ENCODE measurements around the gene CALU.

The CALU gene

DNA sequence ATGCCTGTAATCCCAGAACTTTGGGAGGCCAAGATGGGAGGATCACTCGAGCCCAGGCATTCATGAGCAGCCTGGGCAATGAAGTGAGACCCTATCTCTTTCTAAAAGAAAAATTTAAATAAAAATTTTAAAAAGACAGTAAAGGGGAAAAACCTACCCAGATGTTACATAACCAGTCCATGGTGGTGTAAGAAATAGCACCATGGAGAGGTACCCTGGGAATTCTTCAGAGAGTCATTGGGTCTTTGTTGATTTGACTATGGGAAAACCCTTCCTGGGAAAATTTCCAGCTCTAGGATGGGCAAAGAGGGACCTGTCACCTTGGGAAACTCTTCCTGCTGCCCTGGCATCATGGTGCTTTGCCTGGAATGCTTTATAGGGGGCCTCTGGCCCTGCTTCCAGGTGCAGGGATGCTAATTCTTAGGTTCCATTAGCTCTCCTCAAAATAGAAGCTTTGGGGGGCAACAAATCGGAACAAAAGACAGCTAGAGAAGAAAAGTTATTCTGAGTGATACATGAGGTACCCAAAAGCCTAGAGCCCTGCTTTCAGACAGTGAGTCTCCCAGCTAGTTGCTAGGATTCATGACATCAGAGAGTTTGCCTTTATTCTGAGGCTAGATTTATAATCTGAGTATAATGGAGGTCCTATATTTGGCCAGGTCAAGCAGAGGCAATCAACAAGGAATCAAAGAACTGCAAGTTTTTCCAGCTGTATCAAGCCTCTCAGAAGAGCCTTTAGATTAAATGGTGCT lies 62.7 kb downstream of the CALU start:
- peaks cover 16% of the 10 kb centered on the region for H3K4me1 Mint-ChIP-seq
- no peaks in the 10 kb centered on the region for H3K27me3 Mint-ChIP-seq (ENCODE audit: low read depth)
- H3K36me3 Mint-ChIP-seq (ENCODE audit: low read depth), result peaks cover 48% of the 10 kb centered on the region
- H3K9me3 Mint-ChIP-seq, result no peaks in the 10 kb centered on the region
- TF ChIP-seq, protein P1, sequence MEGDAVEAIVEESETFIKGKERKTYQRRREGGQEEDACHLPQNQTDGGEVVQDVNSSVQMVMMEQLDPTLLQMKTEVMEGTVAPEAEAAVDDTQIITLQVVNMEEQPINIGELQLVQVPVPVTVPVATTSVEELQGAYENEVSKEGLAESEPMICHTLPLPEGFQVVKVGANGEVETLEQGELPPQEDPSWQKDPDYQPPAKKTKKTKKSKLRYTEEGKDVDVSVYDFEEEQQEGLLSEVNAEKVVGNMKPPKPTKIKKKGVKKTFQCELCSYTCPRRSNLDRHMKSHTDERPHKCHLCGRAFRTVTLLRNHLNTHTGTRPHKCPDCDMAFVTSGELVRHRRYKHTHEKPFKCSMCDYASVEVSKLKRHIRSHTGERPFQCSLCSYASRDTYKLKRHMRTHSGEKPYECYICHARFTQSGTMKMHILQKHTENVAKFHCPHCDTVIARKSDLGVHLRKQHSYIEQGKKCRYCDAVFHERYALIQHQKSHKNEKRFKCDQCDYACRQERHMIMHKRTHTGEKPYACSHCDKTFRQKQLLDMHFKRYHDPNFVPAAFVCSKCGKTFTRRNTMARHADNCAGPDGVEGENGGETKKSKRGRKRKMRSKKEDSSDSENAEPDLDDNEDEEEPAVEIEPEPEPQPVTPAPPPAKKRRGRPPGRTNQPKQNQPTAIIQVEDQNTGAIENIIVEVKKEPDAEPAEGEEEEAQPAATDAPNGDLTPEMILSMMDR (IDR thresholded peaks at IDR 0.05; ENCODE audit: unreplicated experiment in 3 of 3), result no peak
- H3K27ac Mint-ChIP-seq, result no peak overlapping the region
- H3K4me3 Mint-ChIP-seq, result no peak overlapping the region

DNA sequence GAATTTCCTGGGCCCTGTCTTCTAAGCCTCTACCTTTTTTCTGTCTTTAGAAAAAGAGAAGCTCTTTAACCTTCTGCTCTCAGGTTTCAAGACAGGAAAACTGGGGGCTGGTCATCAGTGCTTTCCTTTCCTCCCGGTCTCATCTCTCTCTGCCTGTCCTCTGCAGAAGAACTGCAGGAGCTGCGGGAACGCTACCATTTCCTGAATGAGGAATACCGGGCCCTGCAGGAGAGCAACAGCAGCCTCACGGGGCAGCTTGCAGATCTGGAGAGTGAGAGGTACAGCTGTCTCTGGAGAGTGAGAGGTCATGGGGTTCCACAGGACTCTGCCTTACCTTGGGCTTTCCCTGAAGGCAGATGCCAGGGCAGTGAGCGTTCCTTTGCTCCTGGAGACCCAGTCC lies 65.3 kb downstream of the CALU start:
- no peak overlapping the region for H3K4me3 Mint-ChIP-seq
- no peak overlapping the region for H3K27ac Mint-ChIP-seq
- no peaks in the 10 kb centered on the region for H3K9me3 Mint-ChIP-seq
- TF ChIP-seq, protein P1 (IDR thresholded peaks at IDR 0.05; ENCODE audit: unreplicated experiment in 3 of 3), result no peak
- peaks cover 32% of the 10 kb centered on the region for H3K4me1 Mint-ChIP-seq
- H3K27me3 Mint-ChIP-seq (ENCODE audit: low read depth), result no peaks in the 10 kb centered on the region
- peaks cover 52% of the 10 kb centered on the region for H3K36me3 Mint-ChIP-seq (ENCODE audit: low read depth)

DNA sequence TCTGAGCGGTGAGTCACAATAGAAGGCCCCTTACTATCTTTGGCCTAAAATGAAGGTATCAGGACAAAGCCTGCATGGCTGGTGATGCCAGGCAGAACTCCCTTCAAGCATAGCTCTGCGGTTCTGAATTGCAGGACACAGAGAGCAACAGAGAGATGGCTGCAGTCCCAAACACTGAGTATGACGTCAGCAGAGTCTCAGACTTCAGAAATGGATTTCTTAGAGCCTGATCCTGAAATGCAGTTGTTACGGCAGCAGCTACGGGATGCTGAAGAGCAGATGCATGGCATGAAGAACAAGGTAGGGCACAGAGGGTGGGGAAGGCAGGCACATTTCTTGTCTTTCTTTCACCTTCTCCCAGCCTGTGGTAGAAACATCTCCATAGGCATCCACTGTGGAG lies 66.1 kb downstream of the CALU start:
- Mint-ChIP-seq H3K27me3 (ENCODE audit: low read depth) (no peaks in the 10 kb centered on the region), H3K36me3 (ENCODE audit: low read depth) (peaks cover 55% of the 10 kb centered on the region), H3K9me3 (no peaks in the 10 kb centered on the region), H3K27ac (no peak overlapping the region), H3K4me3 (no peak overlapping the region), H3K4me1 (peaks cover 37% of the 10 kb centered on the region)
- TF ChIP-seq, protein P1 (IDR thresholded peaks at IDR 0.05; ENCODE audit: unreplicated experiment in 3 of 3), result no peak

DNA sequence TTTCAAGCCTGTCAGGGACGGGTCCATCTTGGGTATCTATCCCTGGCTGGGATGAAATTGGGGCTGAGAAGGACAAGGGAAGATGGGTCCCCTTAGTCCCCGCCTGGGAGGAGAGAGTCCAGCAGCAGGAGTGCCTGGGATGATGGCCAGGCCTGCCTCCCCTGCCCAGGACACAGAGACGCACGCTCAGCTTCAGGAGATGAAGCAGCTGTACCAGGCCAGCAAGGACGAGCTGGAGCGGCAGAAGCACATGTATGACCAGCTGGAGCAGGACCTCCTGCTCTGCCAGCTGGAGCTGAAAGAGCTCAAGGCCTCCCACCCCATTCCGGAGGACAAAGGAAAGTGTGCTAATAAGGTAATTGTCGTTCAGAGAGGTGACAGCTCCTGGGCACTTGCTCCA lies 68.0 kb downstream of the CALU start:
- TF ChIP-seq, protein P1 (IDR thresholded peaks at IDR 0.05; ENCODE audit: unreplicated experiment in 3 of 3), result no peak
- H3K9me3 Mint-ChIP-seq, result no peaks in the 10 kb centered on the region
- H3K4me1 Mint-ChIP-seq, result peaks cover 37% of the 10 kb centered on the region
- H3K4me3 Mint-ChIP-seq, result no peak overlapping the region
- H3K27ac Mint-ChIP-seq, result no peak overlapping the region
- peaks cover 42% of the 10 kb centered on the region for H3K36me3 Mint-ChIP-seq (ENCODE audit: low read depth)
- H3K27me3 Mint-ChIP-seq (ENCODE audit: low read depth), result no peaks in the 10 kb centered on the region

DNA sequence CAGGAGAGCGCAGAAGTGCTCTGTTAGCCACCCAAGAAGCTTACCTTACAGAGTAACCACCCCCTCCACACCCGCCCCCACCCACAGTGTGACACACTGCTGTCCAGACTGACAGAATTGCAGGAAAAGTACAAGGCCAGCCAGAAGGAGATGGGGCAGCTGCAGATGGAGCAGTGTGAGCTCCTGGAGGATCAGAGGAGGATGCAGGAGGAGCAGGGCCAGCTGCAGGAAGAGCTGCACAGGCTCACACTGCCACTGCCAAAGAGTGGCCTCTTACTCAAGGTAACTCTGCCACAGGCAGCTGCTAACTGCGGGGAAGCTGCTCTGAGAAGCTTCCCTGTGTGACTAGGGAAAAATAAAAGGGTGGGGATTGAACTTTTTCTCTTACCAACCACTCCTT lies 70.2 kb downstream of the CALU start:
- no peak overlapping the region for H3K4me3 Mint-ChIP-seq
- H3K27ac Mint-ChIP-seq, result no peak overlapping the region
- no peaks in the 10 kb centered on the region for H3K27me3 Mint-ChIP-seq (ENCODE audit: low read depth)
- no peaks in the 10 kb centered on the region for H3K9me3 Mint-ChIP-seq
- peaks cover 35% of the 10 kb centered on the region for H3K4me1 Mint-ChIP-seq
- H3K36me3 Mint-ChIP-seq (ENCODE audit: low read depth), result peaks cover 41% of the 10 kb centered on the region
- TF ChIP-seq, protein P1 (IDR thresholded peaks at IDR 0.05; ENCODE audit: unreplicated experiment in 3 of 3), result no peak

DNA sequence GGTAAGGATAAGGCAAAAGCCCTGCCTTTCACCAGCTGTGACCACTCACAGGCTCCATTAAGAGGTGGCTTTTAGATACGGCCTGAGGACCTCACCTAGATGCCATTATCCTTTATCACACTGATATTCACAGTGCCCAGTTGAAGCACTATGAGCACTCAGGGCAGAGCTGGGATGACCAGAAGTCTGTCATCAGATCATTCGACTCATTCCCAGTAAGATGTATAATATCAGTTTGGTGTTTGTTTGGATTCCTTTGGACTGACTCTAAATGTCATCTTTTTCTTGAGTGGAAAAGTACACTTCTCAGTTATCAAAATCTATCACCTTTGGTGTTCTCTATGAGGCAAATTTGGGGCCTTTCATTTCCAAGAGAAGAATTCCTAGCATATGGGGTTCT lies 71.3 kb downstream of the CALU start:
- no peaks in the 10 kb centered on the region for H3K9me3 Mint-ChIP-seq
- H3K27me3 Mint-ChIP-seq (ENCODE audit: low read depth), result no peaks in the 10 kb centered on the region
- TF ChIP-seq, protein P1 (IDR thresholded peaks at IDR 0.05; ENCODE audit: unreplicated experiment in 3 of 3), result no peak
- no peak overlapping the region for H3K4me3 Mint-ChIP-seq
- no peak overlapping the region for H3K27ac Mint-ChIP-seq
- peaks cover 32% of the 10 kb centered on the region for H3K36me3 Mint-ChIP-seq (ENCODE audit: low read depth)
- H3K4me1 Mint-ChIP-seq, result peaks cover 43% of the 10 kb centered on the region

Measured in nephron (organoid).